WTC11 (cell line): Measurements from ENCODE around the gene METAP1. TPM values are rescaled to one million over a fixed set of nuclear protein-coding genes. Genes with fewer than 3 reads are reported as not detected.

Experiments used
- ATAC-seq: fragments of 200-7000 bp; cut with Tn5 transposase; 2 replicates; pipeline ENCODE4 v1.10.0; 2021; ENCODE audit warnings: mild to moderate bottlenecking, moderate library complexity
- CTCF ChIA-PET: fragments of 300-600 bp; sonication (Branson Sonifier 250); formaldehyde crosslinking; loops from one replicate; lab custom pipeline; 2021; ENCODE audit warnings: antibody characterized with exemption; lab: Charles Lee
- POLR2A ChIA-PET: fragments of 350-600 bp; sonication (Branson Sonifier 250); formaldehyde crosslinking; loops from one replicate; lab custom pipeline; 2021; ENCODE audit warnings: antibody characterized with exemption; lab: Charles Lee
- DNase-seq: peaks from one replicate; pipeline ENCODE4 v3.0.0; 2021; ENCODE audit warnings: low spot score
- H3K27ac Mint-ChIP-seq: 2 replicates; pipeline ENCODE4 v1.8.0; 2021; ENCODE audit warnings: mixed read lengths
- H3K27me3 Mint-ChIP-seq: 2 replicates; pipeline ENCODE4 v1.8.0; 2021; ENCODE audit warnings: low read depth, mild to moderate bottlenecking, moderate library complexity, mixed read lengths
- H3K36me3 Mint-ChIP-seq: 2 replicates; pipeline ENCODE4 v1.8.0; 2021; ENCODE audit warnings: mixed read lengths
- H3K4me1 Mint-ChIP-seq: 2 replicates; pipeline ENCODE4 v1.8.0; 2022; ENCODE audit warnings: mixed read lengths
- H3K4me3 Mint-ChIP-seq: 2 replicates; pipeline ENCODE4 v1.8.0; 2021; ENCODE audit warnings: mild to moderate bottlenecking, moderate library complexity, mixed read lengths
- H3K9me3 Mint-ChIP-seq: 2 replicates; pipeline ENCODE4 v1.8.0; 2021; ENCODE audit warnings: mixed read lengths
- CTCF ChIP-seq: fragments of 200-600 bp; IDR thresholded peaks from 2 replicates; pipeline ENCODE4 v1.8.0; 2022; ENCODE audit warnings: antibody characterized with exemption
- ESRRA ChIP-seq: sonication (generic); formaldehyde crosslinking; IDR thresholded peaks from 2 replicates; pipeline ENCODE4 v1.8.1; 2022; ENCODE audit warnings: mild to moderate bottlenecking, missing genetic modification reagents, borderline replicate concordance
- HMGXB4 ChIP-seq: sonication (generic); formaldehyde crosslinking; IDR thresholded peaks from 2 replicates; pipeline ENCODE4 v1.8.1; 2023; ENCODE audit warnings: mild to moderate bottlenecking, moderate library complexity, missing genetic modification reagents
- MYBL2 ChIP-seq: sonication (generic); formaldehyde crosslinking; IDR thresholded peaks from 2 replicates; pipeline ENCODE4 v1.8.1; 2023; ENCODE audit warnings: mild to moderate bottlenecking, moderate library complexity, missing genetic modification reagents
- PRDM15 ChIP-seq: sonication (generic); formaldehyde crosslinking; IDR thresholded peaks from 2 replicates; pipeline ENCODE4 v1.8.0; 2022; ENCODE audit warnings: missing genetic modification reagents
- PREB ChIP-seq: sonication (generic); formaldehyde crosslinking; IDR thresholded peaks from 2 replicates; pipeline ENCODE4 v1.8.1; 2022; ENCODE audit warnings: mild to moderate bottlenecking, missing genetic modification reagents, moderate library complexity, borderline replicate concordance
- SOX15 ChIP-seq: fragments of 250-450 bp; sonication (Bioruptor Pico); IDR thresholded peaks from 2 replicates; pipeline ENCODE4 v1.9.0; 2021; ENCODE audit warnings: mild to moderate bottlenecking
- TEAD4 ChIP-seq: sonication (generic); formaldehyde crosslinking; IDR thresholded peaks from 2 replicates; pipeline ENCODE4 v1.8.0; 2022; ENCODE audit warnings: mild to moderate bottlenecking, missing genetic modification reagents
- ZNF263 ChIP-seq: sonication (generic); formaldehyde crosslinking; IDR thresholded peaks from 2 replicates; pipeline ENCODE4 v1.8.1; 2022; ENCODE audit warnings: low read depth, mild to moderate bottlenecking, moderate library complexity, missing genetic modification reagents
- ZNF281 ChIP-seq: sonication (generic); formaldehyde crosslinking; IDR thresholded peaks from 2 replicates; pipeline ENCODE4 v1.8.0; 2023; ENCODE audit warnings: mild to moderate bottlenecking, missing genetic modification reagents
- ZNF512 ChIP-seq: sonication (generic); formaldehyde crosslinking; IDR thresholded peaks from 2 replicates; pipeline ENCODE4 v1.8.1; 2022; ENCODE audit warnings: missing genetic modification reagents, borderline replicate concordance
- total RNA-seq: library from RNA; stranded (reverse); gene quantifications from 3 replicates; pipeline ENCODE4 v1.2.3, GENCODE V29; 2021

Gene METAP1
- total RNA-seq, 1 experiment from 2014 or later, result 102 TPM

- Mint-ChIP-seq H3K27me3 (no peaks in the 10 kb centered on the region), H3K4me1 (peaks cover 76% of the 10 kb centered on the region), H3K4me3 (no peak overlapping the region), H3K36me3 (peaks cover 7% of the 10 kb centered on the region), H3K9me3 (no peaks in the 10 kb centered on the region), H3K27ac (peak overlapping the region; percentile 13)
- DNase-seq (no peak), ATAC-seq (no peak)
- POLR2A ChIA-PET, result interaction anchor here (0.5 kb wide), 1 partner anchor 22 kb away, joined by 4 read pairs; no protein-coding TSS in a partner anchor
- TF ChIP-seq SOX15 (no peak), PREB (CRISPR knock-in tag) (no peak), ZNF263 (CRISPR knock-in tag) (no peak), TEAD4 (no peak), PRDM15 (no peak), HMGXB4 (CRISPR knock-in tag) (no peak), CTCF (no peak), ESRRA (no peak), MYBL2 (CRISPR knock-in tag) (no peak), ZNF281 (no peak), ZNF512 (CRISPR knock-in tag) (no peak)
- CTCF ChIA-PET, result interaction anchor here (0.9 kb wide), 1 partner anchor 34 kb away, joined by 5 read pairs; the partner anchor contains the start of gene METAP1
These were observed 33.7 kb downstream of the METAP1 start for GRCh38 chr4:99029018-99029735.
